Kidney capillary endothelial cell (primary cell): ENCODE measurements around the gene DPCD.

ENCODE experiments used
- DNase-seq: peaks from one replicate; pipeline ENCODE4 v3.0.0-alpha.2; 2018; ENCODE audit warnings: low spot score

The DPCD gene

GRCh38 chr10:101567165-101568006 lies 20.7 kb upstream of the DPCD start:
- no peak for DNase-seq

- no peak for DNase-seq
Measured at GRCh38 chr10:101568054-101568745, 19.9 kb upstream of the DPCD start.

DNA sequence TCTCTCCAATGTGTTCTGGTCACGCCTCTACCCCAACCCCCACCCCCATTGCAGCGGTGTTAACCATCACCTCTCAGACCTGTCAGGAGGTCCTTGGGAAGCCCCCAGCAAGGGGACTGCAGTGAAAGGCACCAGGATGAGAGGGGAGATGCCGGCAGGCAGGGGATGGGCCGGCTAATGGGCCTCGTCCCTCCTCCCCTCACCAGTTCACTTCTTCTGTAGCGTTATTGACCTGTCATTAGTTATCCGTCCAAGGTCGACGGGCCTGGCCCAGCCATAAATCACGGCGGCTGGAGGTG lies 18.8 kb upstream of the DPCD start:
- DNase-seq = no peak

DNA sequence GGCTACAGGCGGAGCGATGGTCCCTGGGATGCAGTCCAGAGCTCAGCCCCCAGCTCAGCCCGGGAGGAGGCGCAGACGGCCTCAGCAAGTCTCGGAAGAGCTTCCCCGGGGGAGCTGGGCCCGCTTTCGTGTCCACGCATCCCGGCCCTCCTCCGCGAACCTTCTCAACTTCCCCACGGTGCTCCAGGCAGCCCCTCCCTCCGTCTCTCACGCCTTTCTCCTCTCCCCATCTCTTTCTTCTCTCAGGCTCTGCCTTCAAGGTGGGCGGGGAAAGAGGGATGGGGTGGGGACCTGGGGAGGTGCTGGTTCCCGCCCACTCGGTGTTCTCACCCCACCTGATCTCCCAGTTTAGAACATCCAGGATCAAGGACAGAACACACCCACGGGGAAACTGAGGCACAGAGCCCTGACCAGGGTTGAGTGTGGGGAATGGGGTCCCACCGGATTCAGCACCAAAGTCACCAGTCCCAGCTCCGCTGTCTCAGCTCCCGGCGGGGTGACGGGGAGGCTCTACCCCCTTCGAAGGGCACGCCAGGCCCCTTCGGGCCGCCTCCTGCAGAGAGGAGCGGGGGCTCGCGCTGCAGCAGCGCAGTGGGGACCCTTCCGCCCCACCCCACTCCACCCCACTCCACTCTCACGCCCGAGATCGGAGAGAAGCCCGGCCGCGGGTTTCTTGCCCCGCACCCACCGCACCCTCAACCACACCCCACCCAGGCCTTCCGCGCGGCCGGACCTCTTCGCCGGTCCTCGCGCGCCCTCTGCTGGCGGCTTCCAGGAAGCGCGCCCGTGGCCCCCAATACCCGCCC lies 18.3 kb upstream of the DPCD start:
- DNase-seq = peak; percentile 55

- no peak for DNase-seq
Measured at GRCh38 chr10:101570428-101571270, 17.5 kb upstream of the DPCD start.

- DNase-seq = no peak
Measured at GRCh38 chr10:101571271-101571925, 16.7 kb upstream of the DPCD start.

- DNase-seq = no peak
Measured at GRCh38 chr10:101572126-101572525, 16.0 kb upstream of the DPCD start.

- no peak for DNase-seq
Measured at GRCh38 chr10:101572785-101573184, 15.3 kb upstream of the DPCD start.

DNA sequence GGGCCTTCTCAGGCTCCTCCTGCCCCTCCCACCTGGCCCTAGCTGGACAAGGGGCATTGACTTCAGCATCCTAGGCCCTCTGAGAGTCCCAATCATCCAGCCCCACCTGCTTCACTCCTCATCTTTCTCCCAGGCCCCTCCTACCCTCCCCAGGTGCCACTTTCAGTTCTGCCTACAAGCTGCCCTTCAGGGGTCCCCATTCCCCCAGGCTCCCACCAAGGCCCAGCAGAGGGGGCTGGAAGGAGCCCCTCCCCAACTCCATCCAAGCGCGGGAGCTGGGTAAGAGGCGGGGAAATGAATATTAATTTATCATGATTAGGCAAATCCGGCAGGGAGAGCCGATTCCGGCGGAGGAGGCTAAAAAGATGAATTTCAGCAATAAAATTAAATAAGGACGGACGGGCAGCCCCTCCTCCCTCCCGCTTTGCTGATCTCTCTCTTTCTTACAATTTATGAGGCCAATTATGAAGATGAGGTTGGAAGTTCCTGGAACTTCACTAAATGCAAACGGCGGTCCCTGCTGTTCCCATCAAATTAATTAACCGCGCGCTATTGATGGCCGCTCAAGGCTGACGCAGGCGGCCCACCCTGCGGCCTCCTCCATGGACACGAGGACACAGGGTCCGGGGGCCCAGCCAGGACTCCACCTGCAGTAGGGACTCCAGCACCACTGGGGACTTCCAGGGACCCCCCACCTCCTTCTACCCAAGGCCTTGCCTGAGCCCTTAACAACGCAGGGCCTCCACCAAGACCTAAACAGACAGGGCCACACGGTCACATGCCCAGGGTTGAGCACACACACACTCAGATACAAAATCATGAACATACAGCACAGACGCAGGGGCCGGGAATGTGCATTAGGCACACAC lies 14.0 kb upstream of the DPCD start:
- no peak for DNase-seq

- DNase-seq = no peak
Measured at GRCh38 chr10:101575091-101575490, 13.0 kb upstream of the DPCD start.

DNA sequence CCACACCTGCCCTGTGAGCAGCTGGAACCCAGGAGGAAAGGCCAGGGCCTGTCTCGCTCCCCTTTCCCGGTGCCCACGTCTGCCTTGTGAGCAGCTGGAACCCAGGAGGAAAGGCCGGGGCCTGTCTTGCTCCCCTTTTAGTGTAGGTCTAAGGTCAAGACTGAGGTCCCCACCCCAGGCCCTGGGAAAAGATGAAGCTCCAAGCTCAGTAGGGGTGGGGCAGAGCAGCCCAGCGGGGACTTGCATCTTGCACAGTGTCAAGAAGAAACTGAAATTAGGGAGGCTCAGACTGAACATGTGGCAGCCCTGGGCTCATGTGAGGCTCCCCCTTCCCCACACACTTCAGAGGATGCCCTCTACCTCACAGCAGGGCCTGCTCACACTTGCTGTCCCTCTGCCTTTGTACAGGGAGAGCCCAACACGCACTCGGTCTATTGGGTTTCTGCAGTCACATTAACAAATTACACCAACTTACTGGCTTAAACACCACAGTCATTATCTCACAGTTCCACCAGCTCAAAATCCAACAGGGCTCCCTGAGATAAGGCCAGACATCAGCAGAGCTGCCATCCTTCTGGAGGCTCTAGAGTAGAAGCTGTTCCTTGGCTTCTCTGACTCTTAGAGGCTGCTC lies 12.4 kb upstream of the DPCD start:
- DNase-seq = no peak

DNA sequence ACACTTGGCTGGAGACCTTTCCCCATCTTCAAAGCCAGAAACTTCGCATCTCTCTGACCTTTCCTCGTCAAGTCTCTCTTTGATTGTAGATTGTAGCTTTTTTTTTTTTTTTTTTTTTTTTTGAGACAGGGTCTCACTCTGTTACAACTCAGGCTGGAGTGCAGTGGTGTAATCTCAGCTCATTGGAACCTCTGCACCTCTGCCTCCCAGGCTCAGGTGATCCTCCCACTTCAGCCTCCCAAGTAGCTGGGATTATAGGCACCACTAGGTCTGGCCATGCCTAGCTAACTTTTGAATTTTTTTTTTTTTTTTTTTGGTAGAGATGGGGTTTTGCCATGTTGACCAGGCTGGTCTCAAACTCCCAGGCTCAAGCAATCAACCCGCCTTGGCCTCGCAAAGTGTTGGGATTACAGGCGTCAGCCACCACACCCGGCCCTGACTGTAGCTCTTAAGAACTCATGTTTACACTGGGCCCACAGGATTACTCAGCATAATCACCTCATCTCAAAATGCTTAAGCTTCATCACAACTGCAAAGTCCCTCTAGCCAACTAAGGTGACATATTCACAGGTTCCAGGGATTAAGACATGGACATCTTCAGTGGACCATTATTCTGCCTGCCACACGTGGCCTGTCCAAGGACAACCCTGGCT lies 11.8 kb upstream of the DPCD start:
- no peak for DNase-seq

- DNase-seq = no peak
Measured at GRCh38 chr10:101577121-101577871, 10.8 kb upstream of the DPCD start.

DNA sequence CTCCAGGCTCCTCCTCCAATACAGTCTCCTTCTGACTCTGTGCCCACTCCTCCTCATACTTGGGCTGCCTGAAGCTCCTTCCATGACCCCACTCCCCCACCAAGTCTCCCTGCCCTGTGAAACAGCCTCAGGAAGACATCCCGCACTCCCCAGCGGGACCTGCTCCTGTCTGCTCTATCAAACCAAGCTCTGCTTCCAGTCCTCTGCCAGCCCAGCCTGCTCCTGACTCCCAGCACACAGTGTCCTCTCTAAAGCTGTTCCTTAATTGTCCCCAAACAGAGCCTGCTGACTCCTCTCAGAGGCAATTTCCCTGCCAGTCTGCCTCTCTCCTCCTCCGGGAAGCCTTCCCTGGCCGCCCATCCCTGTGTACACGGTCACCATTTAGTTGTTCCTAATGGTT lies 9.9 kb upstream of the DPCD start:
- DNase-seq = no peak

DNA sequence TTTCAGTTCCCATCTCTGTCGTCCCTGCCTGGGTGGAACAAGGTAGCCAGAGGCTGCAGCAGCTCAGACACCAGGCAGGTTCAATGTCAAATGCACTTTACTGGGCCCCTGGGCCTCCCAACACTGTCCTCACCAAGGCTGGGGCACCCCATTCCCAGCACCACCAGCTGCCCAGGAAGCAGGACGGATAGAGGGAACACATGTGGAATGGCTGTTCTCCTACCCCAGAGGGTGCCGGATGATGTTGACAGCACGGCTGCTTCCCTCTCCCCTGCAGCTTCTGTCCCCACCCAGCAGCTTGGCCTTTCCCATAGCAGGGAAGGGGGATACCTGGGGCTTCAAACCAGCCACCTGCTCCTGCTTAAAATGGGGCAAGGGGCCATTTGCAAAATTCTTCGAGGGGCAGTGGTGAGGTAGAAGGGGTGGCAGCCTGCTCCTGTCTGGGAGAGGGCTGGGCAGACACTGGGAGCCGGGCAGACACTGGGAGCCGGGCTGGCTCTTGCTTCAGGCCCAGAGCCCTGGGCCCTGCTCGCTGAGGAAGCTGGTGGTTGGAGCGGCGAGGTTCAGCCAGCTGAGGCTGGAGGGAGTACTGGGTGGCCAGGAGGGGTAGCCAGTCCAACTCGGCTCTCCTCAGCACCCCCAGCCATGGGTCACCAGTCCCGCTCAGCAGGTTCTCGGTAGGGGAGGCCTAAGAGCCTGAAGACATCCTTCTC lies 9.2 kb upstream of the DPCD start:
- DNase-seq = no peak

DNA sequence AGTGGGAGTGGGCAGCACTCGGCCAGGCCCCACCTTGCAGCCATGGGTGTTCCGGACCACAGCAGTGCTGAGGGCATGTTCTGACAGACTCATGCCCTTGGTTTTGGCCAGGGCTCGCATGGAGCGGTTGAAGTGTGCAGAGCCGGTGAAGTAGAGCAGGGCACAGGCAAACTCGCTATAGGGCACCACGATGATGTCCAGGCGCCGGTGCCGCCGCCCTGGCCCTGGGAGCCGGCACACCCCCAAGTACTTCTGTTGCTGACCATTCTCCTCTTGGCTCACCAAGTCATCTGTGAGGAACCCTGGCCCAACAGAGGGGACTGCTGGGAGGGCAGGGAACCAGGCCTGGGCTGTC lies 8.6 kb upstream of the DPCD start:
- DNase-seq = no peak

DNA sequence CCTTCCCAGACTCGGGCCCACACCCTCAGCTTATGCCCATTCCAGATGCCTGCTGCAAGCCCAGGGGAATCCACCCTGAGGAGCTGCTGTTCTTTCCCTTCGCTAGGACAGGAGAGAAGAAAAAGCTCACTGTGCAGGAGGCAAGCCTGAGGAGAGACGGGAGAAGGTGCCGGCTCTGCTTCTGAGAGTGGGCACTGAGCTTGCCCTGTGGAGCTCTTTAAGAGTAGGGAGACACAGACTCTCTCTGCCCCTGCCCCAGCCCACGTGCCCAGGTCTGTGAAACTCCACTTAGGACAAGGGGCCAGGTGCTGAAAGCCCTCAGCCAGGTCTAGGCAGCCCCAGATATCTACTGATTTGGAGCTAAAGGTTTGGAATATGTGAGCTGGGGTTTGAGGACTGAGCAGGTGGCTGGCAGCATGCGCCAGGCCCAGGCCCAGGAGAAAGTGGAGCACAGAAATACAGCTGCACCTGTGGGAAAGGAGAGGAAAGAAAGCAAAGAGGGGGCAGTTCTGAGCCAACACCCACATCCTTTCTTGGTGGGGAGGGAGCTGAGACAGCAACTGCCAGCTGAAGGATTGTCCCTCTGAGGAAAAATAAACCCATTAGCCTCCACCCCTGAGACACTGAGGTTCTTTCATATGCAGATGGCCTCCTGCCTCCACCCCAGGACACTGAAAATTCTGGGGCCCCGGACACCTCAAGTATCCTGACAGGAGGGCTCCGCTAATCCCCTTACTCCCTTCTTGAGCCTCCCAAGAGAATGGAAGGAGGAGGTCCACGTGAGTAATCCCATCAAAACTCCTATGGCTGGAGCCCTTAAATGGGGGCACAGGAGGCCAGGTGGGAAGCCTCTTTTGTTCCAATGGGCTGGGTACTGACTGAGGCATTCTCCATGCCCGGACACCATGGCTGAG lies 7.4 kb upstream of the DPCD start:
- no peak for DNase-seq
